GM19193 (cell line): ENCODE measurements around the gene ZMIZ1.

Source experiments
- POLR2A ChIP-seq: IDR thresholded peaks from 4 replicates; pipeline ENCODE4 v1.6.1; 2011; ENCODE audit not compliant: insufficient read depth, insufficient read length; ENCODE audit errors: extremely low read depth

ZMIZ1 gene, protein sequence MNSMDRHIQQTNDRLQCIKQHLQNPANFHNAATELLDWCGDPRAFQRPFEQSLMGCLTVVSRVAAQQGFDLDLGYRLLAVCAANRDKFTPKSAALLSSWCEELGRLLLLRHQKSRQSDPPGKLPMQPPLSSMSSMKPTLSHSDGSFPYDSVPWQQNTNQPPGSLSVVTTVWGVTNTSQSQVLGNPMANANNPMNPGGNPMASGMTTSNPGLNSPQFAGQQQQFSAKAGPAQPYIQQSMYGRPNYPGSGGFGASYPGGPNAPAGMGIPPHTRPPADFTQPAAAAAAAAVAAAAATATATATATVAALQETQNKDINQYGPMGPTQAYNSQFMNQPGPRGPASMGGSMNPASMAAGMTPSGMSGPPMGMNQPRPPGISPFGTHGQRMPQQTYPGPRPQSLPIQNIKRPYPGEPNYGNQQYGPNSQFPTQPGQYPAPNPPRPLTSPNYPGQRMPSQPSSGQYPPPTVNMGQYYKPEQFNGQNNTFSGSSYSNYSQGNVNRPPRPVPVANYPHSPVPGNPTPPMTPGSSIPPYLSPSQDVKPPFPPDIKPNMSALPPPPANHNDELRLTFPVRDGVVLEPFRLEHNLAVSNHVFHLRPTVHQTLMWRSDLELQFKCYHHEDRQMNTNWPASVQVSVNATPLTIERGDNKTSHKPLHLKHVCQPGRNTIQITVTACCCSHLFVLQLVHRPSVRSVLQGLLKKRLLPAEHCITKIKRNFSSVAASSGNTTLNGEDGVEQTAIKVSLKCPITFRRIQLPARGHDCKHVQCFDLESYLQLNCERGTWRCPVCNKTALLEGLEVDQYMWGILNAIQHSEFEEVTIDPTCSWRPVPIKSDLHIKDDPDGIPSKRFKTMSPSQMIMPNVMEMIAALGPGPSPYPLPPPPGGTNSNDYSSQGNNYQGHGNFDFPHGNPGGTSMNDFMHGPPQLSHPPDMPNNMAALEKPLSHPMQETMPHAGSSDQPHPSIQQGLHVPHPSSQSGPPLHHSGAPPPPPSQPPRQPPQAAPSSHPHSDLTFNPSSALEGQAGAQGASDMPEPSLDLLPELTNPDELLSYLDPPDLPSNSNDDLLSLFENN

DNA sequence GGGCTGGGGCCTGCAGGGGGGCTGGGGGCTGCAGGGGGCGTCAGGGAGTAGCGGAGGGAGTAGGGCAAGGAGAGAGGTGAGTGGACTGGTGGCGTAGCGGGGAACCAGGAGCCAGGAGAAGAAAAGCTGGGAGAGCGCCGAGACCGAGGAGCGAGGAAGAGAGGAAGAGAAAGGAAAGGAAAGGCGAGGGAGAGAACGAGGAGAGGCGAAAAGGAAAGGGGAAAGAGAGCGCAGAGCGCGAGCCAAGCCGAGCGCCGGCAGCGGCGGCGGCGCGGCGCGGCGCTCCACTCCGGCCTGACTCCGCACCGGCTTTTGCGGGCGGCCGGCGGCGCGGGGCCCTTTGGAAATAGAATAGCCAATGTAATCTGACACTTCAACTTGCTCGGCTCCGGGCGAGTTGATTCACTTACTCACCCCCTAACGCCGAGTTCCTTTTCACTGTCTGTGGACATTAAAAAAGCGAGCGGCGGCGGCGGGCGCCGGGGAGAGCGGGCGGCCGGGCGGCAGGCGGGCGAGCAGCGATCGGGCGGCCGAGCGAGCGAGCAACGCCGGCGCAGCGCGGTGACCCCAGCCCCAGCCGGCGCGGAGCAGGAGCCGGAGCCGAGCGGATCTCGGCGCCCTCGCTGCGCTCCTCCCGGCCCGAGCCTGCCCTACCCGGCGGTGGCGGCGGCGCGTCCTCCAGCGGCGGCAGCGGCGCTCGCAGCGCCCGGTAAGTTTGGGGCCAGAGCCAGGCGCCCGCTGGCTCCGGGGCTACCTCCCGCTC, at the start of gene ZMIZ1:
Gene ZMIZ1 (plus strand): TSS at position 405 of the 763 bp plus-strand sequence. CDS start 132,667 bp downstream, outside the sequence.
- TF ChIP-seq POLR2A: no peak

DNA sequence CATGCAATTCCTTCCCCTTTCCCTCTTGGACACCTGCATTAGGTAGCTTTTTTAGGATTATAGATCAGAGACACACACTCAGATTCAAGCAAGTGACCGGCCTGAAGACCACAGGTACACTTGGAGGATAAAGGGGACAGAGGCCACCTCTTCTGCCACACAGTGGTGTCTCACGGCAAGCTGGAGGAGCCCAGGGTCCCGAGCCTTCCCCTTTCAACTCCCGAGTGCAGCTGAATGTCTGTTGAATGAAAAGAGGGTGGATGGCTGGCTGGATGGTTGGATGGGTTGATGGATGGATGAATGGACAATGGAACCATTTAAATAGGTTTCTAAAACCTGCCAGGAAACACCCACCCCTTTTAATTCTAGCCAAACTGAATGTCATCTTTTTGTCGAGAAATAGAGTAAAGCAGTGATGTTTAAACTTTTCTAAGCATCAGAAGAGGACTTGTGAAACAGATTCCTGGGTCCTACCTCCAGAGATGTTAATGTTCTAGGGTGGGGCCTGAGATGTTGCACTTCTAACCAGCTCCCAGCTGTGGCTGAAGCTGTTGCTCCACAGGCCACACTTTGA, 49.2 kb upstream of the ZMIZ1 start:
- no peak for TF ChIP-seq POLR2A

DNA sequence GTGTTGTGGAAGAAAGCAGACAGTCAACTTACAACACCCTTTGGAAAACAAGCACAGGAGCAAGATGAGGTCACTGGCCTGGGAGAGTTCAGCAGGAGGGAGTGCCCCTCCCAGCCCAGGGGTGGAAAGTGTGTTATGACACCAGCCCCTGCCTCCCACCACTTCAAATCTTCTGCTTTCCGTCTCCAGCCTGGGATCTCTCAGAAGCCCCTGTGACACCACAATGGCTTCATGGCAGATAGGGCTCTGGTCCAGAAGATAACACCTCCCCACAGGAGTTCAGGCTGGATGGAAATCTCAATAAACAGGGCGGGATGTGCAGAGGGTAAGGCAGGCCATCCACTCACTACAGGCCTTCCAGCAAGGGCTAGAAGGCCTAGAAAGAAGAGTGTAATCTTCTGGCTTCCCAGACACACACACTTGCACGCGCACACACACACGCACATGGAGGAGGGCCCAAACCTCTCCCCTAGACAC, 48.7 kb upstream of the ZMIZ1 start:
- TF ChIP-seq POLR2A: no peak

DNA sequence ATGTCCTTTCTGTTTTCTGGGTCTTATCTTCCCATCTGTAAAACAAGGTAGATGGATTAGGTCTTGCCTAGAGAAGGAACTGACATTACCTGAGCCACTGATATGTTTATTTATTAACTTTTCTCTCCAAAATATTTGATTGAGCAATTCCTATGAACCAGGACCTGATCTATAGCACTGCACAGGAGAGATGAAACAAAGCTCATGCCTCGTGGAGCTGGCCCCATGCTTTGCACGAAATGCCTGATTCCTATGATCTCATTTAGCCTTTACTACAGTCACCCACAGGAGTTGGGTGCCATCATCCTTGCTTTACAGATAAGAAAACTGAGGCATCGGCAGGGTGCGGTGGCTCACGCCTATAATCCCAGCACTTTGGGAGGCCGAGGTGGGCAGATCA, 48.2 kb upstream of the ZMIZ1 start:
- no peak for TF ChIP-seq POLR2A

DNA sequence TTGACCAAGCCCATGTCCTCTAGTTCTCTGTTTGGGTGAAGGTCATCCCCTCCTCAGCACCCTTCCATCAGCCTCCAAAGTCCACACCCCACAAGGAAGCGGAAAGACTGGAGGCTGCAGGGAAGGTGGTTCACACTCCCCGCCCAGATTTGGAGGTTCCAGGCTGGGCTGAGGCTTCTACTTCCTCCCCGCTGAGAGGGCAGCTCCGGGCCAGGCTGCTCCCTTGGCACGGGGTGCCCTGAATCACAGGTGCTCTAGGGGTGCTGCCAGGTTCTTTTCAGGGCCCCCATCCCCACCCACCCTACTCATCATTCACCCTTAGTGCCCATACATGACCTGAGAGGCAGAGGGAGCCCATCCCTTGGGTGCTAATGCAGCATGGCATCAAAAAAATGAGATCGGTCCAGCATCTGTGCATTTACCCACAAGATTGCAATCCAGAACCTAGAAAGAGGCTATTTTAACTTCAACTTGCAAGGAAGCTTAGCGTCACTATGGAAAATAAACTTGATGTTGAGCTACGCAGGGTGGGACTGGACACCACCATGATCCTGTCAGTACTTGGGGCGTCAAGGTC, 47.3 kb upstream of the ZMIZ1 start:
- no peak for TF ChIP-seq POLR2A

DNA sequence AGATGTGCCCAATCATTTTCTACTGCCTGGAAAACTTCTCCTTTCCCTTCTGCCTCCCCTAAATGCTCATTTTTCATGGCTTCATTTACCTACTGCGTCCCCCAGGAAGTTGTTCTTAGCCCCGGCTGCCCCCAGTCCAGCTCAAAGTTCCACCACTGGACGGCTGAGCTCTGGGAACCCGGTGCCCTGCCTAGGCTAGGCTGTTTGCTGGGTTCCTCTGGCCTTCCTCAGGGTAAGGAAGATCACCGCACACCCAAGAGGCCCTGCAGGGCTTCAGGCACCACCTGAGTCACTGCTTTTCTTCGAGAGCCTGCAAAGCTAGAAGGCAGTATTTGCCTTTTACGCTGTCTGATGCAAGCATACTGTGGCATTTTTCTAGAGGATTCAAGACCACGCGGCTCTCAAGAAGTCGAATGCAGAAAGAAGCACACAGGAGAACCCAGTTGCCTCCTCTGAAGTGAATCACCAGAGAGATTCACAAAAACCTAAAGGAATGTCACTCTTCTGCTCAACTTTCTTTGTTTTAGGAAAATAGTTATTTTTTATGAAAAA, 46.7 kb upstream of the ZMIZ1 start:
- no peak for TF ChIP-seq POLR2A

DNA sequence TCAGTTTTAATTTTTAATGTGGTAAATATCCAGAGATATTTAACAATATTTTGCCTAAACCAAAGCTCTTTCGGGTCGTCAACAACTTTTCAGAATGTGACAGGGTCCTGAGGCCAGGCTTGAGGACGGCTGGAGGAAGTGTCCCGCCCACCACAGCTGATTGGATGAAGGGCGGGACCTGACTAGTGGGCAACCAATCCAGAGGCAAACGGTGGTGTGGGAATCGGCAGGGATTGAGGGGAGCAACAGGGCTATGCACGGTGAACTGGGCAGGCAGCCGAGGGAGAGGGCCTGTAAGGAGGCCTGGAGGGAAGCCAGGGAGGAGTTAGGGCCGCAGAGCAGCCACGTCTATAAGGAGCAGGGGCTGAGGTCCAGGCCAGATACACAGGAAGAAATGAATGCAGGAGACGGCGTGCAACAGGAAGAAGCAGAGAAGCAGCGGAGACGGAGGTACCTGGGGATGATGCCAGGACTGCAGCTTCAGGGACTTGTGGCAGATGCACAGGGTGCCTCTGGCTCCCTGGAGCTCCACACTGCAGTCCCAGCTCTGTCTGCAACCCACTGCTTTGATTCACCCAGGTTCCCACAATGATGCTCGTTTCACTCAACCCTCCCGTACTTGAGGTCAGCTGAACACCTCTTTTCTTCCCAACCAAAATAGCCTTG, 46.1 kb upstream of the ZMIZ1 start:
- TF ChIP-seq POLR2A: no peak

DNA sequence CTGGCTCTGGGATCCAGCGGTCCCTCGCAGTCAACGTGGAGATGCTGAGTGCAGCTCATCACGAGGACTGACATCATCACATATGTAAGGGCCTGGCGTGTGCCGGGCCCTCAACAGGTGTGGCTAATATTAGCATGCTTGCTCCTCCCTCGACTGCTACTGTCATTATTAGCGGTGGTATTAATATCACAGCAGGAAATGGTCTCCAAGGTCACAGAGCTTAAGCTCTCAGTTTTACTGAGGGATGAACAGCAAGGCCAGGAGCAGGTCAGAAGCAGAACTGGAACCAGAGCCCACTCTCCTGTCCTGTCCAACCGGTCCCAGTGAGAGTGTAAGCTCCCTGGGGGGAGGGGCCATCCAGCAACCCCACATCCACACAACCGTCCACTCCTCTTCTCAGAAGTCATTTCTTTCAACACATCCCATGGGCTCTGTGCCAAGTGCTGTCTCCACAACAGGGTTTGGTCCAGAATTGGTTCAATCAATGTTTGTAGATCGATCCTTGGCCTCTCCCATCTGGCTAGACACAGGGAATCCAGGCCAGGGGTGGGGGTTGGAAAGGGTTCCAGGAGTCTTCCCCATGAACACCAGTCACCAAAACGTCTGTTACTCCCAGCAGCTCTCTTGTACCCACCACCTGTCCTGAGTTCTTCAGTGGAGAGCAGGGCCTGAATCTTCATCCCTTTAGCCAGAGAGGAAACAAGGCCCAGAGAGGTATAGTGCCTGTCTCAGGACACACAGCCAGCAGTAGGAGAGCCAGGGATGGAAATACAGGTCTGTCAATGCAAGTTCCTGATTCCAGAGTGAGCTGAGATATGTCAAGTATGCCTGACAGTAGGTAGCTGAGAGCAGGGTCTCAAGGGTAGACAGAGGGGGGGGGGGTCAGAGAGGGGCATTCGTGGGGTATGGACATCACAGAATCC, 45.3 kb upstream of the ZMIZ1 start:
- TF ChIP-seq POLR2A: no peak

DNA sequence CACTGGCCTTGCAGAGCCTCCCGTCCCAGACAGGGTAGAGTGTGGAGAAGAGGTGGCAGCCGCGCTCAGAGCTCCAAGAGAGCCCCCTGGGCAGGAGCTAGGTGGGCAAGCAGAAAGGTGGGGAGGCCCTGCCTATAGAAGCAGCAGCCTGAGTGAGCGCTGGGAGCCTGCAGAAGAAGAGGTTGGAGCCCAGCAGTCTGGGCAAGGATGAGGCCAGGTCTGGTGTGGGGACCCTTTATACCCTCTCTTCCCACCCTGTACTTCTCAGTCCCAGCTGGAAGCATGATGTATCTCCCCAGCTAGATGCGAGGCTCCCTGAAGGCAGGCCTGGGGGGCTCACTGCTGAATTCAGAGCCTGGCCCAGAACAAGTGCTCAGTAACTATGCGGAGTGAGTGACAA, 44.5 kb upstream of the ZMIZ1 start:
- TF ChIP-seq POLR2A: no peak

DNA sequence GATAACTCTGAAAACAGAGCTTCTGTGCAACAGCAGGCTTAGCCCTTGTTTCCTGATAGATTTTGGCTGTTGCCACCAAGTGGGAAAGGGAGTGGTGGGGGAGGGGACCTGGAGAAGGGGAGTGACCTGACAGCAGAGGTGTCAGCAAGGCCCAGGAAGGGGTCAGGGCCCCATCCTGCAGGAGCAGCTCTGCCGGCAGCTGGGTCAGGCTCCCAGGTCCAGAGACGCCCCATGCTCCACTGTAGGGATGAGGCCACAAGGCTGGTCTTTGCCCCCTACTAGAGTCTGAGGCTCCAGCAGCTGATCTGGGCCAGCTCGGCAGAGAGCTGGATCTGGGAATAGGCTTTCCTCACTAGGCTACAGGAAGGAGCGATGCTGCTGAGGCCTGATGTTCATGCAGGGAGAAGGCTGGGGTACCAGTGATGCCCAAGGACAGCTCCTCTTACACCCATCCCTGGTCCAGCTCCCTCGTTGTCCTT, 44.0 kb upstream of the ZMIZ1 start:
- no peak for TF ChIP-seq POLR2A

DNA sequence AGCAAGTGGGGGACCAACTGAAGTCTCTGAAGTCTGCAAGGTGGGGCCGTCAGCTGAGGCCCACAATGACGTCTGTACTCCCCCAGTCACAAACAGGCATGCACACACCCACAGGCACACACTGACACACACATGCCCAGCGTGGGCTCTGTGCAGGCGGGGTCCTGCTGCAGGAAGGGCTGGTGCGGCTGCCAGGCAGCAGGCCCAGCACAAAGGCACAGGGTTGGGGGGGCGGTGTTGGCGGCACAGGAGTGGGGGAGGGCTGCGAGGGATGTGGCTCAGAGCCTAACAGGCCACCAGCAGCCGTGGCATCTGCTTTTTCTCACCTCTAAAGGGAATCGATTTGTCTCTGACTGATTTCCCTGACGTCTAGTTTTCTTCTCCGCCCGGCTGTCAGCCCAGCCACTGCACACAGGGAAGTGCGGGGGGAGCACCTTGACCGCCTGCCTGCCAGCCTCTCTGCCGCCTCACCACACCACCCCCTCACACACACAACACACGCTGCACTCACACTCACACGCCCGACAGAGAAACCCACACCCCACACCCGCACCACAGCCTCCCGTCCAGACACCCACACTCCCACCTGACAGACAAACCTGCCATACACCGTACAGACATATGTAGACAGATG, 43.5 kb upstream of the ZMIZ1 start:
- TF ChIP-seq POLR2A: no peak
